PC-3 (cell line): ENCODE results near the gene PCBP3.

Experiments used
- EZH2 ChIP-seq: fragments of 300-600 bp; sonication (generic); IDR thresholded peaks from one replicate; pipeline ENCODE4 v1.6.1; 2017; ENCODE audit warnings: antibody characterized with exemption, mild to moderate bottlenecking, low read length; ENCODE audit not compliant: unreplicated experiment
- TF ChIP-seq, protein P1 (sequence below): fragments of 300-600 bp; sonication (generic); conservative IDR thresholded peaks from 2 replicates; pipeline ENCODE4 v1.5.1; 2017; ENCODE audit warnings: antibody characterized with exemption, low read depth, mild to moderate bottlenecking, low read length

DNA sequence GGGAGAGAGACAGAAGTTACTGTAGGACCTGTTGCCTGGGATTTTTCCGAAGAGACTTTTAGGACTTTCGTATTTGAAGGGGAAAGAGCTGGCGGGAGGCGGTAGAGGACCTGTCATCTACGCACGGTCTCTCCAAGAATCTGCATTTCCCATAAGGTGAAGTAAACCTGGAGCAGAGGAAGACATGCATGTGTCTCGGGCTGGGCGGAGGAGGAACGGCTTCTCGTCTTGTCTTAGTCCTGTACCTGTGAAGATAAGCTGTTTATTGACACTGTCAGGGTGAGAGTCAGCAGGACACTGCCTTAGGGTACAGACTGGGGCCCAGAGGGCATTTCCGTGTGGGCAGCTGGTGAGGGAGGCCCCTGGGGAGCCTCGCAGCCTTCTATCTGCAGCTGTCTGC is 214.7 kb downstream of the PCBP3 start:
- TF ChIP-seq, protein P1, sequence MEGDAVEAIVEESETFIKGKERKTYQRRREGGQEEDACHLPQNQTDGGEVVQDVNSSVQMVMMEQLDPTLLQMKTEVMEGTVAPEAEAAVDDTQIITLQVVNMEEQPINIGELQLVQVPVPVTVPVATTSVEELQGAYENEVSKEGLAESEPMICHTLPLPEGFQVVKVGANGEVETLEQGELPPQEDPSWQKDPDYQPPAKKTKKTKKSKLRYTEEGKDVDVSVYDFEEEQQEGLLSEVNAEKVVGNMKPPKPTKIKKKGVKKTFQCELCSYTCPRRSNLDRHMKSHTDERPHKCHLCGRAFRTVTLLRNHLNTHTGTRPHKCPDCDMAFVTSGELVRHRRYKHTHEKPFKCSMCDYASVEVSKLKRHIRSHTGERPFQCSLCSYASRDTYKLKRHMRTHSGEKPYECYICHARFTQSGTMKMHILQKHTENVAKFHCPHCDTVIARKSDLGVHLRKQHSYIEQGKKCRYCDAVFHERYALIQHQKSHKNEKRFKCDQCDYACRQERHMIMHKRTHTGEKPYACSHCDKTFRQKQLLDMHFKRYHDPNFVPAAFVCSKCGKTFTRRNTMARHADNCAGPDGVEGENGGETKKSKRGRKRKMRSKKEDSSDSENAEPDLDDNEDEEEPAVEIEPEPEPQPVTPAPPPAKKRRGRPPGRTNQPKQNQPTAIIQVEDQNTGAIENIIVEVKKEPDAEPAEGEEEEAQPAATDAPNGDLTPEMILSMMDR: no peak
- no peak for TF ChIP-seq EZH2
